Measurements from ENCODE around the gene CYTL1.
A peak's percentile ranks its signal among the peaks of the same experiment; 100 is the strongest.
"Not testable (repeated sequence)": the region's sequence is repeated elsewhere in the genome, so short reads cannot be mapped to it uniquely, and the experiment has no call there.

The CYTL1 gene

GRCh38 chr4:4996935-4997334 is 22.3 kb downstream of the CYTL1 start:
- DNase-seq: not testable (repeated sequence)

GRCh38 chr4:4995908-4996265 is 23.4 kb downstream of the CYTL1 start:
- no peak for DNase-seq

GRCh38 chr4:4995103-4995907 is 24.0 kb downstream of the CYTL1 start:
- peak; percentile 13 for DNase-seq

- no peak for DNase-seq
Measured at GRCh38 chr4:4994312-4995097, 24.8 kb downstream of the CYTL1 start.

GRCh38 chr4:4992833-4993232 is 26.4 kb downstream of the CYTL1 start:
- DNase-seq: no peak

- no peak for DNase-seq
Measured at GRCh38 chr4:4991541-4992099, 27.6 kb downstream of the CYTL1 start.

- DNase-seq: peak; percentile 31
Measured at GRCh38 chr4:4990857-4991540, 28.3 kb downstream of the CYTL1 start.

DNA sequence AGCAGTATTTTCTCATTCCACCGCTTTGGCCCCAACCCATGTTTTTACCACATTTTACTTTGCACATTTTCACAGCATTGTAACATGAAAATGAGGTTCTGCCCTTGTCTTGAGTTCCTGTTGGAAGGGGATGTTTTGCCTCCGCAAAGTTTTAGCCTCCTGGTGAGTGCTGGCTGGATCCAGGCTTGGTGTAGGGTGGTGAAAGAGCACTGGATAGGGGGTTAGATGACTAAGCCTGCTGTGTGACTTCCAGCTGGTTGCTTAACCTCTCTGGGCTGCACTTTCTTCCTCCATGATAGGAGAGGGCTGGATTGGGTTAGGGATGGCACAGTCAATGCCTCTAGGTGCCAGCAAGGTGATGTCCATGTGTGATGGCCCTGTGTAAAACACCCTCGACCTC is 28.9 kb downstream of the CYTL1 start:
- DNase-seq: no peak

DNA sequence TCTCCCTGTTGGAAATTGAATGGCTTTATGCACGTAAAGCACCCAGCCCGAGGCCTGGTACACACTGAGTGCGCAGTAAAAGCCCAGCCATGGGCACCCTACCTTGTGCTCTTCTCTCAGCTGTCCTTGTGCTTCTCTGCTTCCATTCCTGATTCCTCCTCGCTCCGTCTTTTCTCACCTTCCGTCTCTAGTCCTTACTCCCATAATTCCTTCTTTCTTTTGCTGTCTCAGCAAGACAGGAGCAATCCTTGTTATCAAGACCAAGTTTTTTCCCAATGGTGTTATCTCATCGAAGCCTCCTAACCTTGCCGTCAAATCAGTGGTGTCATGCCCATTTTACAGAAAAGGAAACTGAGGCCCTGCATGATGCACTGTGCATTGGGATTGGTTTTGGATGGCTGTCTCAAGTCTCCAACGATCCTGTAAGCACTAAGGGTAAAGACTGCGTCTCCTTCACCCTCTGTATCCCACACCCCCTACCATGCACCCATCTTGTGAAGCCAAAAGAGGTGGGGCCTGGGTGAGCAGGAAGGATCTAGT is 30.1 kb downstream of the CYTL1 start:
- DNase-seq: no peak

GRCh38 chr4:4987656-4988055 is 31.6 kb downstream of the CYTL1 start:
- DNase-seq: no peak

DNA sequence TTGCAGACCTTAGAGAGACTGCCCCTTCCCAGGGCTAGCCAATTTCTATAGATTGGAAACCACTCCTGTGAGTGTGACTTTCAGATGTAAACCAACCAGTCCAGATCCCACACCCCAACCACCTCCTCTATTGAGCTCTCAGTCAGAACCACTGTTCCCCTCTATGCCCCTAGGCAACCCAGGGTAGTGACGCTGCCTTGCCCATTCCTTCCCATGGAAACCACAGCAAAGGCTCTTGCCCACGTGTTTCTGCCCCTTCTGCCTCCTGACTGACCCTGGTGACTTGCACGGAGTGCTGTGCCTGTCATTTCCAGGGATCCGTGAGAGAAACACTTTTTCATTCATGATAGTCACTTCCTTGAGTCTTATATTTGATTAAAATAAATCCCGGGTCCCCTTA is 32.4 kb downstream of the CYTL1 start:
- no peak for DNase-seq

DNA sequence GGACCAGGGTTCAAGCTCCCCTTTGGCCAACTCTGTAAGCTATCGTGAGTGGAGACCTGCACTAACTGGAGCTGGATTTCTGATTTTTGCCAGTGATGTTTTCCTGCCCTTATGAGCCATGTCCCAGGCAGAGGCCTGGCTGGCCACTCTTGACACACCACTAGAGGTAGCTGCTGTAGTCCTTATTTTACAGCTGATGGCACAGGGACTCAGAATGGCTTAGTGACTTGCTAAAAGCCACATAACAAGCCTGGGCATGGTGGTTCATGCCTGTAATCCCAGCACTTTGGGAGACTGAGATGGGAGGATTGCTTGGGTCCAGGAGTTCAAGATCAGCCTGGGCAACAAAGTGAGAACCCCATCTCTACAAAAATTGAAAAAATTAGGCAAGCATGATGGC is 33.4 kb downstream of the CYTL1 start:
- DNase-seq: no peak

DNA sequence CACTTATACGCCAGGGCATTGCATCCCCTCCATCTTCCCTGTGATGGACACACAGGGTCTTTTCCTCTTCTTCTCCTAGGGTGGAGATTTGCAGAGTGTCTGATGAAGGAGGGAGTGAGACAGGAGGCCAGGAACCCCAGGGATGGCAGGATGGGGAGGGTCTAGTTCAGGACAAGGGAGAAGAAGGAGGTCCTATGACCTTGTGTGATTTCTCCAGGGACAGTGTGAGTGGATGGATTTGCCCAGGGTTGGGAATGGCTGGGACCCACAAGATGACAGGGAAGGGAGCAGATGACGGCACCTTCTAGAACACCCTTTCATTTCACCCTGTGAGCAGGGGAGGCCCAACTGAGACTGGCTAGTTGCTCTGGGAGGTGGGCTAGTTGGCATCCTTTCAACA is 34.2 kb downstream of the CYTL1 start:
- no peak for DNase-seq

DNA sequence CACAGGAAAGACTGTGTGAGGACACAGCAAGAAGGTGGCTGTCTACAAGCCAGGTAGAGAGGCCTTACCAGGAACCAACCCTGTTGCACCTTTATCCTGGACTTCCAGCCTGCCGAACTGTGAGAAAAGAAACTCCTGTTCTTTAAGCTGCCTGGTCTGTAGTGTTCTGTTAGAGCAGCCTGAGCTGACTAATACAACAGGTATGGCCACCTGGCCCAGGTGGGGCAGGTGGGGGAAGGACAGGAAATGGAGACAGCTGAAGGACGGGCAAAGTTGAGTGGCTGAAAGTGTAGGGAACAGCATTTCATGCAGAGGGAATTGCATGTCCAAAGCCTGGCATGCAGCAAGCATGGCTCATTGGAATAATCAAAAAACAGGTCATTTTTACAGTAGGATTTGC is 35.1 kb downstream of the CYTL1 start:
- no peak for DNase-seq

DNA sequence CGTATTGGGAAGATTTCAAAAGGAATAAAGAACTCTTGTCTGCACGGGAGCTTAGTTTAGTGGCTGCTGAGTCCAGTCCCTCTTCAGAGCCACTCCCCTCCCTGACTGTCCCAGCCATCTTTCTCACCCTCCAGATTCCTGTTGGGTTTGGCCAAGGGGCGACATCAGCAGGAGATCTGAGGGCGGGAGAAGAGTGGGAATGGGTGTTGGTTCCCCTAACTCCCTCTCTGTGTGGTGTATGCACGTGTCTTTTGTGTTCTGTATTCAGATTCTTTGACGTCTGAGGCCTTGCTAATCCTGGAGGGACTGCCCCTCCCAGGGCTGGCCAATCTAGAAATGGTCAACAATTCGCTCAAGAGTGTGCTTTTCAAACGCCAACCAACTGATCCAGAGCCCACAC is 37.4 kb downstream of the CYTL1 start:
- no peak for DNase-seq

GRCh38 chr4:4981427-4981826 is 37.8 kb downstream of the CYTL1 start:
- no peak for DNase-seq

- DNase-seq: no peak
Measured at GRCh38 chr4:4980621-4981230, 38.5 kb downstream of the CYTL1 start.

DNA sequence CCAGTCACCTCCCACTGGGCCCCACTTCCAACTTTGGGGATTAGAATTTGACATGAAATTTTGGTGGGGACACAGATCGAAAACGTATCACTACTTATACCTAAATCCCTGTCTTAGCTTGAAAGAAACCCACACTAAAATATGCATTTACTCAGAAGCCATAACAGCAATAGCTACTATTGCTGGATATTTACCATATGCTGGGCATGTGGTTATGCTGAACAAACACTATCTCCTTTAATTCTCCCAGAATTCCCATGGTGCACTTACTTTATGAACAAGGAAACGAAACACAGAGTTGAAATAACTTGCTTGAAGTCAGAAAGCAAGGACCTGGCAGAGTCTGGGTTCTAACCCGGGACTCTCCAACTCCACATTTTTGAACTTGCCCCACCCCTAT is 39.3 kb downstream of the CYTL1 start:
- no peak for DNase-seq

DNA sequence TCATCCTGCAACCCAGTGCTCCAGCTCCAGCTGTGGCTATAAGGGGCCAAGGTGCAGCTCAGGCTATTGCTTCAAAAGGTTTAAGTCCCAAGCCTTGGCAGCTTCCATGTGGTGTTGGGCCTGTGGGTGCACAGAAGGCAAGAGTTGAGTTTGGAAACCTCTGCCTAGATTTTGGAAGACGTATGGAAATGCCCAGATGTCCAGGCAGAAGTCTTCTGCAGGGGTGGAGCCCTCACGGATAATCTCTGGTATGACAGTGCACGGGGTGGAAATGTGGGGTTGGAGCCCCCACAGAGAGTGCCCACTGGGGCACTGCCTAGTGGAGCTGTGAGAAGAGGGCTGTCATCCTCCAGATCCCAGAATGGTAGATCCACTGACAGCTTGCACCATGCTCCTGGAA is 44.5 kb downstream of the CYTL1 start:
- no peak for DNase-seq

DNA sequence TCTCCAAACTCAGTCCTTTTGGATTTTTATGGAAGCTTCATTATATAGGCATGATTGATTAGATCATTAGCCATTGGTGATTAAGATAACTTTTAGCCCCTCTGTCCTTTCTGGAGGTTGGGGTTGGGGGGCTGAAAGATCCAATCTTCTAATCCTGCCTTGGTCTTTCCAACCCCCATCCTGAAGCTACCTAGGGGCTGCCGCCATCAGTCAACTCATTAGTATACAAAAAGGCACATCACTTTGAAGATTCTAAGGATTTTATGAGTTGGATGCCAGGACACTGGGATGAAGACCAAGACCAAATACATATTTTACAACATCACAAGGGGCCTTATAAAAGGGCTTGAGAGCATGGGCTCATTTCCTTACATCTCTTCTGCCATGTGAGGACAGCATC is 47.5 kb downstream of the CYTL1 start:
- DNase-seq: no peak

DNA sequence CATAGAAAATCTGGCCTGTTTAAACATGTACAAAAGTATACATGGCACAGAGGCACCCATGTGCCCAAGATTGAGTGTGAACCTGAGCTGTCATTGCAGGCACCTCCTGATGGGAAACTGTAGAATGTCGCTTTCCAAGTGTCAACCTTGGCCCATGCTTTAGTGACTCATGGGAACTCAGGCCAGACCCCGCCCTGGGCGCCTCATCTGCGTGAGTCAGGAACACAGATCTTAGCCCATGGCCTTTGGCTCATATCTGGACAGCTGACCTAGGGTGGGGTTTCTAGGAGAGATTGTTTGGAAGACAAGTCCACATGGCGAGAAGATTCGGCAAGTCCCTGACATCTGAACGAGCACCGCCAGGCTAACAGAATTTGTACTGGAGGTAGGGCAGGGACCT is 50.0 kb downstream of the CYTL1 start:
- DNase-seq: no peak

- DNase-seq: no peak
Measured at GRCh38 chr4:4968161-4968725, 51.0 kb downstream of the CYTL1 start.

All from HCEC 1CT (cell line).